Activated CD4-positive, alpha-beta T cell treated with anti-CD3 and anti-CD28 coated beads for 4 hours (primary cell): ENCODE data around the gene SLC25A12.
"Not testable (repeated sequence)": the region's sequence is repeated elsewhere in the genome, so short reads cannot be mapped to it uniquely, and the experiment has no call there.

Source experiments
- DNase-seq, 2 donors: peaks; one replicate each; pipeline ENCODE4 v3.0.0-alpha.2; 2020

The SLC25A12 gene

DNA sequence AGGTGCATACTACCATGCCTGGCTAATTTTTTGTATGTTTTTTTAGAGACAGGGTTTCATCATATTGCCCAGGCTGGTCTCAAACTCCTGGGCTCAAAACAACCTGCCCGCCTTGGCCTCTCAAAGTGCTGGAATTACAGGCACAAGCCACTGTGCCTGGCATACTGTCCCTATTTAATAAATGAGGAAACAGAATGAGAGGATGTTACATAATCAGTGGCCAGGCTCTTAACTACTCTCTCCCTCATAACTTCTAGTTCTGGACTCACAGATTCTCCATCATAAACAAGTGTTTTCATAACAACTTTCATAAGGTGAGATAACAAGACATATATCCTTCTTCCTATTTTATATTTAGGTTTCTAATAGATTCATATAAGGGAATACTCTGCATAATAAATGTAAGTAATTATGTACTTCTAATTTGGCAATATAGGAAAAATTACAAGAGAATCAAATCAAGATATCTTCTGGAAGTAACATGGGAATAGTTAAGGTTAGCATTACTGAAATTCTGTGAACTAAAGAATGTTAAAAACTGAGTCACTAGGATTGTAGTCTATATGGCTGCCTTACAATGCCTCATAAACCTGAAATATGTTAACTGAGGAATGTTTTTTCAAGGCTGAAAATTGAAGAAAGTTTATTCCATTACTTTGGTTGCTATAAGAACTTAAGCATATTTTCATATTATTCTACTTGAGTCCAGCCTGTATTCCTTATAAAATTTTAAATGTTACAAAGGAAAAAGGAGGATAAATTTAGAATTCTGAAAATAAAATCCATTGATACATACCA, 71.3 kb downstream of the SLC25A12 start:
- DNase-seq: no peak

DNA sequence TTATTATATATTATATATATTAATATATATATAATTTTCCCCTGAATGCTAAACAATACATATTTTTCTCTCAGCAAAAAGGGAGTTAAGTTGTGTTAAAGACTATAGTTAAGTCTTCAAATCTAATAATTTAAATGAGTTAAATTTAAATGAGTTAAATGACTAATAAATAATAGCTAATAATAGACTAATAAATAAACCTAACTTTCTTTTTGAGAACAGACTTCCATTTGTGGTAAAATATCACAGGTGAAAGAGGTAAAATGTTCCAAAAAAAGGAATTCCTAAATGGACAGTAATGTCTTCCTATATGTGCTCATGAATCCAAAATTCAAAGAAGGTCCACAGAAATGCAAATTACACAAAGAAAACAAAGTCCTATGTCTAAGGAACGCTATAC, 74.6 kb downstream of the SLC25A12 start:
- DNase-seq: no peak

DNA sequence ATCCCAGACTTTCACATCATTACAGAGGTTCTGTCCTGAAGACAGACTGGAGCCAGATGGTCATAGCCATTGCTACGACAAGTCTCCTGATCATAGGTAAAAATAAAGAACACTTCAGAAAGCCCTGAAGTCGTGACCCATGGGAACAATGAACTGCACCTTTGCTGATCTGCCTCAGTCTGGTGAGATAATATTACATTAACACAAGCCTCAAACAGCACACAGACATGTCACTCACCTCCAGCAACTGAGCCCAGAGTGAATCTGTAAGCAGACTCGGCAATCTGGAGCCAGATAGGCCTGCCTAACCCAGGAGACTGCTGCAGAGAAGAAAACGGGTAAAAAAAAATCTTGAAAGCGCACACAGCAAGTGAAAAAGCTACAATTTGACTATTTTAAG, 79.2 kb downstream of the SLC25A12 start:
- DNase-seq: no peak

- no peak for DNase-seq
Measured at GRCh38 chr2:171814174-171814573, 79.9 kb downstream of the SLC25A12 start.

GRCh38 chr2:171813729-171814128, 80.3 kb downstream of the SLC25A12 start:
- DNase-seq: no peak

GRCh38 chr2:171813126-171813525, 80.9 kb downstream of the SLC25A12 start:
- DNase-seq: no peak

GRCh38 chr2:171811245-171811628, 82.8 kb downstream of the SLC25A12 start:
- no peak for DNase-seq

- no peak for DNase-seq
Measured at GRCh38 chr2:171810422-171811244, 83.4 kb downstream of the SLC25A12 start.

GRCh38 chr2:171808885-171809284, 85.2 kb downstream of the SLC25A12 start:
- DNase-seq: not testable (repeated sequence)

GRCh38 chr2:171807831-171808393, 86.1 kb downstream of the SLC25A12 start:
- no peak for DNase-seq

GRCh38 chr2:171807119-171807518, 86.9 kb downstream of the SLC25A12 start:
- DNase-seq: no peak

DNA sequence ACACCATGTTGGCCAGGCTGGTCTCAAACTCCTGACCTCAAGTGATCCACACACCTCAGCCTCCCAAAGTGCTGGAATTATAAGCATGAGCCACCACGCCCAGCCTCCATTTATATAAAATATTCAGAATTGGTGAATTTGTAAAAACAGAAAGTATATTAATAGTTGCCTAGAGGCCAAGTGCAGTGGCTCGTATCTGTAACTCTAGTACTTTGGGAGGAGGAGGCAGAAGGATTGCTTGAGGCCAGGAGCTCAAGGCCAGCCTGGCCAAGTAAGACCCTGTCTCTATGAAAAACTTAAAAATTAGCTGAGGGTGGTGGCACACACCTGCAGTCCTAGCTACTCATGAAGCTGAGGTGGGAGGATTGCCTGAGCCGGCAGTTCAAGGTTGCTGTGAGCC, 89.6 kb downstream of the SLC25A12 start:
- no peak for DNase-seq

GRCh38 chr2:171803757-171804156, 90.3 kb downstream of the SLC25A12 start:
- DNase-seq: no peak

DNA sequence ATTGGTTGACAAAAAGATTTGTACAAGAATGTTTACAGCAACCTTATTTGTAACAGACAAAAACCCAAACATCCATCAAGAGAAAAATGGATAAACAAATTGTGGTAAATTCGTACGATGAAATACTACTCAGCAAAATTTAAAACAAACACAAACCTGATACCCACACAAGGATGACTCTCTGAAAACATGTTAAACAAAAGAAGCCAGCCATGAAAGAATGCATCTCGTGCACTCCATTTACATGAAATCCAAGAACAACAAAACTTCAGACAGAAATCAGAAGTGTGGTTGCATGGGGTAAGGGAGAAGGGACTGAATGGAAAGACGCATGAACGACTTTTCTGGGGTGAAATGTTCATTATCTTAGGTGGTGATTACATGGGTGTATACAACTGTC, 93.4 kb downstream of the SLC25A12 start:
- no peak for DNase-seq

- no peak for DNase-seq
Measured at GRCh38 chr2:171798156-171798820, 95.8 kb downstream of the SLC25A12 start.

GRCh38 chr2:171794918-171795317, 99.1 kb downstream of the SLC25A12 start:
- no peak for DNase-seq

DNA sequence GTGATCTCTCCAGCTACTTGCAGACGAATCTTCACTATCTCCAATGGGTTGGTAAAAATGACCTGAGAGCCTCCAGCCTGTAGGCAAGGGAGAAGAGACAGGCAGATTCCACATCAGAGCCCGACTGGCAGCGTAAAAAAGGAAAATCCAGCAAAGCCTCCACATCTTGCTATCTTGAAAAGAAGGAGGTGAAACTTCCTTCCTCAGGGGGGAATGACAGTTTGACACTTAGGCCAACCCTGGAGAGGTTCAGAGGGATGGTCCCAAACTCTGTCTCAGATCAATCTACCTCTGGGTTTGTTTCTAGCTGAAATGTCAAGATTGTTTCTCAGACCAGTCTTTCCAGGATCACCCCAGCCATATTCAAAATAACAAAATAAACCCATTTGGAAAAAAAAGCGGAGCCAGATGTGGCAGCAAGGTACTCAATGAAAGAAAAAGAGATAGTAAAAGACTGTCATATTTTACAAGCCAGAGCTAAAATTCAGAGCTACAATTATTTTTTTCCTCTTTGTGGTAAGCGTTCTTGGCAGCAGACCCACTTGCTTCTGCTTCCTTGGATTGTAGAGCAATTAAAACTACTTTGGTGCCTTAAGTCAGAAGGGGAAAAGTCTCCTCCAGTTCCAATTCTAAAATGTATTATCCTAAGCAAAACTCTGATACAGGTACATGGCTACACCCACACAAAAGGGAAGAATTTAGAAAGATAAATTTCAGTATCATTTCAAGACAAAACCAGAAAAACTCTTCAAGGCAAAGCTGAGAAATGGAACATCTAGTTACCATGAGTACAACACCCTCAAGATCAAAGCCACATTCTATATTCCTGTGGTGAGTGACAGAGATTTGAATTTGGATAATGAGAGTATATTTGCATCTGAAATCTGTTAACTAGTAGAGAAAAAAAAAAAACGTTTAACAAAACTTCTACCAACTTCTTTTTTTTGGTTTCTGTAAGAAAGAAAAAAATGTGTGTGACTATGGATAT, 100.1 kb downstream of the SLC25A12 start:
- no peak for DNase-seq

GRCh38 chr2:171792886-171793580, 101.0 kb downstream of the SLC25A12 start:
- DNase-seq: no peak

DNA sequence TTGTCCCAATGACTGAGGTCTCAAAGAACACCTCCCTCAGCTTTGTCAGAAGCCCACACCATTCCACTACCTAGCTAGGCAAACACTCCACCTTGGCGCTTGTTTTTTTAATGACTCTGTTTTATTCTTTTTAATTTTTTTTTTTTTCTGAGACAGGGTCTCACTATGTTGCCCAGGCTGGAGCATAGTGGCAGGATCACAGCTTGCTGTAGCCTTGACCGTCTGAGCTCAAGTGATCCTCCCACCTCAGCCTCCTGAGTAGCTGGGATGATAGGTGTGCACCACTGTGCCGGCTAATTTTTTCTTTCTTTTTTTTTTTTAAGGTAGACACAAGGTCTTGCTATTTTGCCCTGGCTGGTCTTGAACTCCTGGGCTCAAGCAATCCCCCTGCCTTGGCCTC, 101.9 kb downstream of the SLC25A12 start:
- no peak for DNase-seq

GRCh38 chr2:171791361-171791760, 102.7 kb downstream of the SLC25A12 start:
- DNase-seq: no peak

DNA sequence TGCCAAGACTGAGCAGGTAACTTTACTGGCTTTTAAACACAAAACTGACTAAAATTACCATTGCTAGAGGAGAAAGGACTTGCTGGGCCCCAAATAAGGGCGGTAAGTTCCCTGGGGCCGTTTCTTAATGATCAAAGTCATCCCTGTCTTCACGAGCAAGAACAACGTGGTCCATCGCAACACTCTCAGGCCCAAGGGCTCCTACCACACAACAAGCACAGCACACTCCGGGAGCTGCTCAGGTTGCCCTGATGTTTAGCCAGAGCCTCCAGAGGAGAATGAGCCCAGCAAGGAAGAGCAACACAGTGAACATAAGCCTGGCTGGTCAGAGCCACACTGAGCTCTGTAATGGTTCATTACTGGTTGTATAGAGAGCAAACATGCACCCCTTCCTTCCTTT, 104.1 kb downstream of the SLC25A12 start:
- DNase-seq: no peak
